Measurements from ENCODE around the gene TMA7B.

GRCh38 chr22:39988386-39989114, 28.4 kb downstream of the TMA7B start:
- TF ChIP-seq POLR2A (IDR thresholded peaks at IDR 0.05) (no peak), EP300 (IDR thresholded peaks at IDR 0.05) (no peak), CTCF (IDR thresholded peaks at IDR 0.05) (no peak)

Data from tibial nerve (tissue), 4 donors.